NT2/D1 (cell line): Measurements from ENCODE around the gene SCN9A.

Experiments
- SUZ12 ChIP-seq: IDR thresholded peaks from 2 replicates; pipeline ENCODE4 v1.6.1; 2011; ENCODE audit not compliant: insufficient read length, insufficient read depth; ENCODE audit errors: extremely low read depth
- ZNF274 ChIP-seq: IDR thresholded peaks from 2 replicates; pipeline ENCODE4 v1.6.1; 2011; ENCODE audit warnings: mild to moderate bottlenecking, low read depth, low read length

DNA sequence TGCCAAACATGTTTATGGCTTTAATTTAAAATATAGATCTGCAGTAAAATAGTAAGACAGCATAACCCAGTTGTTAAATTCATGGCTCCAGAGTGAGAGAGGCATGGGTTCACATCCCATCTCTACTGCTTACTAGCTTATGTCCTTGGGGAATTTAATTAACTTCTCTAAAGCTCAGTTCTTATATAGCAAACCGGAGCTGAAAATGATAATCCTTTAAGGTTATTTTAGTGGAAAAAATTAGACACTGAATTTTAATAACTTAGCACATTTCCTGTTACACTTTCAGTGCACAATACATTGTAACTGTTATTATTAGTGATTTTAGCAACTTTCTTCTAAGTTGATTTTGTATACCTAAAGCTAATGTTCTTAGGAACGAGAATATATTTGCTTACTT, 14.8 kb downstream of the SCN9A start:
- TF ChIP-seq ZNF274 (no peak), SUZ12 (no peak)
